HG03097 (cell line): ENCODE data around the gene FOSB.
A peak's percentile ranks its signal among the peaks of the same experiment; 100 is the strongest.
"Not testable (repeated sequence)": the region's sequence is repeated elsewhere in the genome, so short reads cannot be mapped to it uniquely, and the experiment has no call there.

Experiments
- ATAC-seq: cut with Tn5 transposase; IDR thresholded peaks from one replicate; pipeline ENCODE4 v1.9.1; 2021; ENCODE audit not compliant: unreplicated experiment, low FRiP score

Gene FOSB

DNA sequence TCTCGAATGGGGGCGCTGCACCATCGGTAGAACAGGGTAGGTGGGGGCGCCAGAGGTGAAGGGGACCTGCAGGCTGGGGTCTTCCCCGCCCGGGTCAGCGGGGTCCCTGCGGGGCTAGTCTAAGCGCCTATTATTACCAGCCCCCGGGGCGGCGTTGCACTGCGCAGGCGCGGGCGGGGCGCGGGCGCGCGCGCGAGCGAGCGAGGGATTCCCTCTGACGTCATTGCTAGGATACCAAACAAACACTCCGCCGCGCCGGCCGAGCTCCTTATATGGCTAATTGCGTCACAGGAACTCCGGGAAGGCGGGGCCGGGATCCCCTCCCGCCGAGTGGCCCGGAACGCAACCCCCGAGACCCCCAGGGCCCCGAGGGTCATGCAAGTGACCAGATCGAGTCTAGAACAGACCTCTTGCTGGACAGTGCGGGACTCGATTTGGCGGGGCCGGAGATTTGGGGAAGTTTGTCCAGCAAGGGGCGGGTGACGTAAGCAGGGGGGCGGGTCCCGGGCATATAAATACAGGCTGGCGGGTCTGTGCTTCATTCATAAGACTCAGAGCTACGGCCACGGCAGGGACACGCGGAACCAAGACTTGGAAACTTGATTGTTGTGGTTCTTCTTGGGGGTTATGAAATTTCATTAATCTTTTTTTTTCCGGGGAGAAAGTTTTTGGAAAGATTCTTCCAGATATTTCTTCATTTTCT is at the start of gene FOSB:
TSS of gene FOSB (plus strand) at position 541 of the 703 bp plus-strand sequence. CDS start 591 bp downstream, outside the sequence.
- ATAC-seq, result peak; percentile 45

DNA sequence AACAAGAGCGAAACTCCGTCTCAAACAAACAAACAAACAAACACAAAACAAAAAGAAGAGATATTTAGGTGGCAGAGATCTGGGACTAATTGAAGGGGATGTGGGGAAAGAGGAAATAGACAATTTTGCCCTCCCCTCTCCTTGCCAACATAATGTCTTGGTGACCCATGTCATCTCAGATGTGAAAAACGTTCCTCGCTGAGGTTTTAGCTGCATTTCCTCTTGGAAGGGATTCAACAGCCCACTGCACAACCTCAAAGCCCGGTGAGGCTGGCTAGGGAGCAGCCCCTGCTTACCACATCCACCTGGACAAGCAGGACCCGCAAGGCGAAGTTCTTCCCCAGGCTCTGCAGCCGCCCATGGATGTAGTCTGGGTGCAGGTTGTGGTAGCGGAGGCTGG is 49.0 kb upstream of the FOSB start:
- ATAC-seq, result no peak

DNA sequence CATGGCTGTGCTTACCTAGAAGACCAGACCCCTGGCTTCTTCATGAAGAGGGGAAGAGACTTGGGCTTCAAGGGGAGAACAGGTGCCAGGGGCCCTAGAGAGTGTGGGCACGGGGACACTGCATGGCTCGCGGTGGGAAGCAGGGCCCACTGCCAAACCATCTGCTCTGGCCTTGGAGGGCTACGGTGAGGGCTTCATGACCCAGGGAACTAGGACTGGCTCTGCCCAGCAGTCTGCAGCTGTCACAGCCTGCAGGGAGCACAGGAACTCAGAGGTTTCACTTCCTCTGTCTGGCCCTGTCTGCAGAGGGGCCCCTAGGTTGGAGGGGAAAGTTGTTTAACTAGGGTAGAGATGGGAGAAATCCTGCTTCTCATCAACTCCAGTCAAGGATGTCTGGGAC is 48.4 kb upstream of the FOSB start:
- no peak for ATAC-seq

DNA sequence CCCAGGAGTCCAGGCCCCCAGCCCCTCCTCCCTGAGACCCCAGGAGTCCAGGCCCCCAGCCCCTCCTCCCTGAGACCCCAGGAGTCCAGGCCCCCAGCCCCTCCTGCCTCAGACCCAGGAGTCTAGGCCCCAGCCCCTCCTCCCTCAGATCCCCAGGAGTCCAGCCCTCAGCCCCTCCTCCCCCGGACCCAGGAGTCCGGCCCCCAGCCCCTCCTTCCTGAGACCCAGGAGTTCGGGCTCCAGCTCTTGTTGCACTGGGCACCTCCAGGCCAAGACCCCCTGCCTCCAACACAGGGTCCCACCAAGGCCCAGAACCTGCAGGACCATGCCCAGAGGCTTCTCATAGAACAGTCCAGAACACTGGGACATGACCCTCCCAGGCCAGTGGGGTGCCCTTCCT is 47.9 kb upstream of the FOSB start:
- no peak for ATAC-seq

DNA sequence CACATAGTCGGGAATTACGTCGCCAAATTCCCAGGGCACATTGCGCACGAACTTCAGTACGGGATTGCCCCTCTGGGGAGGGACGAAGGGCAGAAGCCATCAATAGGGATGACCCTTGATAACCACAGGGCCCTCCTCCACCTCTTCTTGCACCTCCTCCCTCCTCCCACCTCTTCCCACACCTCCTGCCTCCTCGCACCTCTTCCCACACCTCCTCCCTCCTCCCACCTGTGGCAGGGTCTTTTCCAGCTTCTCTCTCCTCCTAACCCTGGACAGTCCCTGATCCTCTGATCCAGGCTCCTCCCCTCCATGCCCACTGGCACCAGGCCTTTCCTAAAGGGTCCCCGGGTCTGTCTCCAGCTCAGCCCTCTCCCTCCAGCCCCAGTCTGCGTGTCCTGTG is 47.4 kb upstream of the FOSB start:
- no peak for ATAC-seq

DNA sequence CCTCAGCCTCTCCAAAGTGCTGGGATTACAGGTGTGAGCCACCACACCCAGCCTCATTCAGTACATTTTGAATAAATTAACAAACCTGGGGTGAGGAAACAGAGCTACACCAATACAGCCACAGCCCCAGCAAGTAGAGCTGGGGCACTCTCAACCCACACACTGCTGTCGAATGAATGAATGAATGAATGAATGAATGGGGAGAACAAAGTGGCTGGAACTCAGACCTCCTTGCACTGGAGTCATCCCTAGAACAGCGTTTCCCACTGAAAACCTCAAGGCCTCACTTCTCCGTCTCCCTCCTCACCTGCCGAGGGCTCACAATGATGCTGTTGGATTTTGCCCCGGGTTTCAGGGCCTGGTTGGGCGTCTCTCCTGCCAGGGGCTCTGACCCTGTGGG is 46.9 kb upstream of the FOSB start:
- ATAC-seq, result no peak

DNA sequence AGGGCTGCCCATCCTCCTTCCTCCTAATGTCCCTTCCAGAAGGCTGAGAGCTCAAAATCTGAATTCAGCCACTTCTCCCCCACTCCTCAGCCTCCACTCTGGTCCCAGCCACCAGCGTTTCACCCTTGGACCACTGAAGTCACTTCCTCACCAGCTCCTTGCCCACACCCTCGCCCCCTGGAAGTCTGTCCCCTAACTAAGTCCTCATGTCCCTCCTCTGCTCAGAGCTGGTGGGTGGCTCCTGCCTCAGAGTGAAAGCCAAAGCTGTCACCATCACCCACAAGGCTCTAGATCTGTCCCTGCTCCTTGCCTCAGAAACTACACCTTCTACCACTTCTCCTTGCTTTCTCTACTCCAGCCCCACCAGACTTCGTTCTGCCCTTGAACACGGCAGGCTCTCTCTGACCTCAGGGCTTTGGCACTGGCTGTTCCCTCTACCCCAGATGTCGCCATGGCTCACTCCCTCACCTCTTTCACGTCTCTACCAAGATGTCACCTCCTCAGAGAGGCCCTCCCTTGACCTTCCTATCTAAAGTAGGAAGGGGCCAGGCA is 45.8 kb upstream of the FOSB start:
- no peak for ATAC-seq

DNA sequence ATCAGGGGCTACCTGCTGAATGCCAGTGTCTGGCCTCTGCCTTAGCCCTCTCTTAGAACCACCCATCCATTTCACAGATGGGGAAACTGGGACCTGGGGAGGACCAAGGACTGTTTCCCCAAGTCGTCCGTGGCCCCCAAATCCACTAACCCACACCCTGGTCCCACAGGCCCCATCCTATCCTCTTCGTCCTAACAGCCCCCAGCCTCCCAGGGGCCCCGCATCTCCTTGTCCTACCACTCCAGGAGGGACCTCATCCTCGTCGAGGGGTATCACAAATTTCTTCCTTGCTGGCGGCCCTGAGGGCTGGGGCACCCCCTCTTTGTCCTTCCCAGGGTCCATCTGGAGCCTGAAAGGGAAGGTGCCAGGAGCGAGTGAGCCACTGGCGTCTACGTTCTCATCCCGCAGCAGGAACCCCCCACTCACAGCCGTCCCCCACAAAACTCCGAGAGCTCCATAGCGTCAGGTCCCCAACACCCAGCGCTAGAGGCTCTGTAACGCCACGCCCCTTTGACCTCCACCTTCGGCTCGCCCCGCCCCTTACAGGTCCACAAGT is 44.7 kb upstream of the FOSB start:
- no peak for ATAC-seq

DNA sequence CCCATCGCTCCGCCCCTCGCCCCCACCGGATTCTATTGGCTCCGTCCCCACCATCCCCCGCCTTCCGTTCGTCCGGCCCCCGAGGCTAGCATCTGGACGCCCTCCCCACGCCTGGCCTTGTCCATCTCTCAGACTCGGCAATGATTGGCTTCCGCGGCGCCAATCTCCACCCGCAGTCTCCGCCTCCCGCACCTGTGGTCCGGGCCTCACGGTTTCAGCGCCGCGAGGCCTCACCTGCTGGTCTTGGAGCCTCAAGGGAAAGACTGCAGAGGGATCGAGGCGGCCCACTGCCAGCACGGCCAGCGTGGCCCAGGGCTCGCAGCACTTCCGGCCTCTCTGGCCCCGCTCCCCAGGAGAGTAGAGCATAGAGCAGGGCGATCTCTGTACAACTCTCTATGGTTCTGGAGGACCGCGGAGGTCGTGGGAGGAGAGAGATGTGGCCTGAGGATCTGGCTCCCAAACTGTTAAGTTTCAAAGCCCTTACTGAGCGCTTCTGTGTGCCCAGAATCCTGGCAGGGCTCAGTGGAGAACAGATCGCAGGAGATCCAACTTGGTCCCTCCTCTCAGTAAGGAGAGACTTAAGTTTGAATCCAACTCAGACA is 44.1 kb upstream of the FOSB start, which contains the start of gene ERCC1:
TSS of gene ERCC1 (minus strand) at position 329 of the 602 bp plus-strand sequence. CDS start 543 bp downstream, outside the sequence.
- ATAC-seq, result peak; percentile 59

DNA sequence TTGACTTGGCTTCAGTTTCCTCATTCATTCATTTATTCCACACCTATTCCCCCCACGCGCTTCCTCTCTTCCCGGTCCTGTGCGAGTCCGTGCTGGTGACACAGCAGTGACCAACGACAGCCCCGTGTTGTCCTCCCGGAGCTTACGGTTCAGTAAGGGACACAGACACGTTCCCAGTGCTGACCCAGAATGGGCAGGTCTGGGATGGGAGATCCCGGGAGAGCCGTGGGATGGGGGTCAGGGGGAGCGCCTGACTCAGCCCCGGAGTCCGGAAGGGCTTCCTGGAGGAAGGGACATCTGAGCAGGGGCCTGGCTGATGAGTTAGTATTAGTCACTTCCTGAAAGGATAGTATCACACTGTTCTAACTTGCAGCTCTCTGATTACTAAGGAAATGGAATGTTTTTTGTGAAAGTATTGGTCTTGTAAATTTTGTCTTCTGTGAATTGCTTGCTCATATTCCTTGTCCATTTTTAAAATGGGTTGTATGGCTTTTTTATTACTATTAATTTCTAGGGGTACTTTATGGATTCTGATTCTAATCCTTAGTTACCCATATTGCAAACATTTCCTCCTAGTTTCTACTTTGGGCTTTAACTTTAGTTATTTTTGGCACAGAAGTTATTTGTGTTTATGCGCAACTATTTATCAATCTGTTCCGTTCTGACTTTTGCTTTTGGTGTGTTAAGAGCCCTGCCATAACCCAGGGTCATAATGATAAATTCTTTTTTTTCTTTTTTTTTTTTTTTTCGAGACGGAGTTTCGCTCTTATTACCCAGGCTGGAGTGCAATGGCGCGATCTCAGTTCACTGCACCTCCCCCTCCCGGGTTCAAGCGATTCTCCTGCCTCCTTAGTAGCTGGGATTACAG is 43.4 kb upstream of the FOSB start:
- ATAC-seq, result peak; percentile 28

DNA sequence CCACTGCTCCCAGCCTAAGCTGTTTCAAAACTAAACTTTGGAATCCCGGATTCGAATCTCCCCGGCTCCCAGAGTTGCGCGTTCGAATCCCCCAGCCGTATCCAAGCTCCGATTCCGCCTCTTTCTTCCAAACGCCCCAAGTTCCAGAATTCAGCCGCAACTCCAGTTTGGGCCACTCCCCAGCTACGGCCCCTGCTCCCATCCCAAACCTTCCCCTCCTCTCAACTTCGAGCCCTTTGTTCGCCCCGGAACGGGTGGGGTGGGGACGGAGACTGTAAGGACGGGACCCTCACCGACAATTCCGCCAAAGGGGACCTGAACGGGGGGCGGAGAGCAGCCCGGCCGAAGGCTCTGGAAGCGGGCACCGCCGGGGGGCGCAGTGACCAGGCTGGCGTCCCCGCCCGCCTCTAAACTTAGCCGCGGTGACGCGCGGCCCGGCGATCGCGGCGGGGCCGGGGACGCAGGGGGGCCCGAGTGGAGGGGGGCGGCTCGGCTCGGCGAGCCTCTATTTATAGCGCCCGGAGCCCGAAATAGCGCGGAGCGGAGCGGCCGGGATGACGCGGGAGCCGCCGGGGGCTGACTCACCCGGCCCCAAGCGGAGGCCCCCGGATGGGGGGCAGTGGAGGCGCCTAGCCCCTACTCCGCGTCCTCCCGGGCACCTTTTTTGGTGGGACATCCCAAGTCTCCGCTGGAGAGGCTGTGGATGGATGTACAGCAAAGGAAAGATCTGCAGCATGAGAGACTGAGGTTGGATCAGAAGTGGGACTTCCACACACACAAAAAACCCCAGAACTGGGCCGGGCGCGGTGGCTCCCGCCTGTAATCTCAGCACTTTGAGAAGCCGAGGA is 39.2 kb upstream of the FOSB start:
- no peak for ATAC-seq

DNA sequence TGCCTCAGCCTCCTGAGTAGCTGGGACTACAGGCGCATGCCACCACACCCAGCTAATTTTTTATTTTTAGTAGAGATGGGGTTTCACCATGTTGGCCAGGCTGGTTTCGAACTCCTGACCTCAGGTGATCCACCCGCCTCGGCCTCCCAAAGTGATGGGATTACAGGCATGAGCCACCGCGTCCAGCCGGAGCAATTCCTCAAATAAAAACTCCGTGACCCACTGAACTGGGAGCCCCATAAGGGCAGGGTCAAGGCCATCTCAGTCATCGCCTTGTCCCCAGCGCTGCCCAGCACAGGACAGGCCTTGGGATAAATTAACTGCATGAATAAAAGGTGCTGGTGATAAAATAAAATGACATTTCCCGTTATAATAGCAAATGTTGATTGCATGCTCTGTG is 37.9 kb upstream of the FOSB start:
- ATAC-seq, result not testable (repeated sequence)

DNA sequence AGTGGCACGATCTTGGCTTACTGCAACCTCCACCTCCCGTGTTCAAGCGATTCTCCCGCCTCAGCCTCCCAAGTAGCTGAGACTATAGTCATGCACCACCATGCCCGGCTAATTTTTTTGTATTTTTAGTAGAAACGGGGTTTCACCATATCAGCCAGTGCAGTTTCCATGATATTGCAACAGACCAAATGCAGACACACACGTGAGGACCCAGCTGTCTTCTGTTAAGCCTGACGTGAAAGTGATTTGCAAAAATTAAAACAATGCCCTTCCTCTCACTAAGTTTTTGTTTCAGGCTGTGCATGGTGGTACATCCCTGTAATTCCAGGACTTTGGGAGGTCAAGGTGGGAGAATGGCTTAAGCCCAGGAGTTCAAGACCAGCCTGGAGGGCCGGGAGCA is 36.8 kb upstream of the FOSB start:
- ATAC-seq, result not testable (repeated sequence)

DNA sequence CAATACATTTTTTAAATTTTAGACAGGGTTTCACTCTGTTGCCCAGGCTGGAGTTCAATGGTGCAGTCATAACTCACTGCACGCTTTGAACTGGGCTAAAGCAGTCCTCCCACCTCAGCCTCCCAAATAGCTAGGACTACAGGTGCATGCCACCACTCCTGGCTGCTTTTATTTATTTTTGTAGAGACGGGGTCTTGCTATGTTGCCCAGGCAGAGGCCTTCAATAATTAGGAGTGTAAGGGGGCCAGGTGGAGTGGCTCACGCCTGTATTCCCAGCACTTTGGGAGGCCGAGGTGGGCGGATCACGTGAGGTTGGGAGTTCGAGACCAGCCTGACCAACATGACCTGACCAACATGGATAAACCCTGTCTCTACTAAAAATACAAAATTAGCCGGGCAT is 35.3 kb upstream of the FOSB start:
- ATAC-seq, result not testable (repeated sequence)

DNA sequence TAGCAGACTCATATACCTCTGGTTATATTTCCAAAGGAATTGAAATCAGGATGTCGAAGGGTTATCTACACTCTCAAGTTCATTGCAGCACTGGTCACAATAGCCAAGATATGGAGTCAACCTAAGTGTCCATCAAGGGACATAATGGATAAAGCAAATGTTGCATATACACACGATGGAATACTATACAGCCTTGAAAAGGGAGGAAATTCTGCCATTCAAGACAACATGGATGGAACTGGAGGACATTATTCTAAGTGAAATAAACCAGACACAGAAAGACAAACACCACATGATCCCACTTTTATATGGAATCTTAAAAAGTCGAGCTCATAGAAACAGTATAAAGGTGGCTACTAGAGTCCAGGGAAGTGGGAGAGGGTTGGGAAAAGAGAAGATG is 30.5 kb upstream of the FOSB start:
- ATAC-seq, result no peak

DNA sequence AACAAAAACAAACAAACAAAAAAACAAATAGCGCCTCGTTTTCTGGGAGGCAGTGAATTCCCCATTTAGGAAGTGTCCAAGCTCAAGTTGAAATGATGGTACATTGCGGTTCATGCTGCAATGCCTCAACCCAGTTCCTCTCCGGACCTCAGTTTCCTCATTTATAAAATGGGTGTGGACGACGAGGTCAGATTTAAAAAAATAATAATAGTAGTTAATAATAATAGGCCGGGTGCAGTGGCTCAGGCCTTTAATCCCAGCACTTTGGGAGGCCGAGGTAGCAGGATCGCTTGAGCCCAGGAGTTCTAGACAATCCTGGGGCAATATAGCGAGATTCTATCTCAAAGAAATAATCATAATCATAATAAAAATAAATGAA is 28.6 kb upstream of the FOSB start:
- no peak for ATAC-seq

DNA sequence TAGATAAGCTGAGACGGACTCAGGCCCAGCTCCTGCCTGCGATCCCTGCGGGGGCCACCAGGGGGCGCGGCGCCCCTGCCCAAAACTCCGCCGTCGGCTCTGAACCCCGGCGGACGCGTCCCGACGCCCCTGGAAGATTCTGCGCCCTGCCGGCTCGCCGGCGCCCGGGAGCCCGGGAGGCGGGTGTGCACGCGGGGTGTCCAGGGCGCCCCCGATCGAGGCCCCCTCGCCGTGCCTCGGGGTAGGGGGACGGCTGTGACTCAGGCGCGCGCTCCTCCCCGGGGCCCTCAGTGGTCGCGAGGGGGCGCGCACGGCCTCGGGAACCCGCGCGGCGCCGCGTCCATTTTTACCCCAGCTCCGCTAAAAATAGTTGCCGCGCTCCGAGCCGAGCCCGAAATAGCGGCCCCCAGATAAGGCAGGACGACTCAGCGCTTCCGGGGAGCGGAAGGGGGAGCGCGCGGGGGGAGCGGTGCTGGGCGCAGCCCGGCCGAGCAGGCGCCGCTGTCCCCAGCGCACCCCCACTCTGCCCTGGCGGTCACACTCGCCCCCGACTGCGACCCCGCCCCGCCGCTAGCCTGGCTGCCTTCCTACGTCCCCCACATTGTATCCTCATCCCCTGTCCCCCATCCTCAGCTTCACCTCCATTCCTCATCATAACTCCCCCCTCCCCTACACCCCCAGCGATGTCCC is 28.1 kb upstream of the FOSB start:
- peak; percentile 65 for ATAC-seq

DNA sequence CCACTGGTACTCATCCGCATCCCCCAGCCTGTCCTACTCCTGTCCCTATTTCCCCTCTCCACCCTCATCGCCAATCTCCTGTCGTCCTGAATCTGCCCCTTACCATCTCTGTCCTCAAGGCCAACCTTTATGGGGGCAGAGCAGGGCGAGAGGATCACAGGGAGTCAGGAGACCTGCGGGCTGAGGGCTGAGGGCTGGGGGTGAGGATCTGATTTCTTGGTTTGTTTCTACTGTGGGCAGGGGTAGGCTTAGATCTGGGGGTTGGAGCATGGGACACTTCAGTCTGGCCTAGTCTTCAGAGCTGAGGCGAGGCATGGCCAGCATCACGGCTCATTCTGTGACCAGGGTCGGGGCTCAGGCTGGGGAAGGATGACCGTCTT is 27.5 kb upstream of the FOSB start:
- ATAC-seq, result no peak

DNA sequence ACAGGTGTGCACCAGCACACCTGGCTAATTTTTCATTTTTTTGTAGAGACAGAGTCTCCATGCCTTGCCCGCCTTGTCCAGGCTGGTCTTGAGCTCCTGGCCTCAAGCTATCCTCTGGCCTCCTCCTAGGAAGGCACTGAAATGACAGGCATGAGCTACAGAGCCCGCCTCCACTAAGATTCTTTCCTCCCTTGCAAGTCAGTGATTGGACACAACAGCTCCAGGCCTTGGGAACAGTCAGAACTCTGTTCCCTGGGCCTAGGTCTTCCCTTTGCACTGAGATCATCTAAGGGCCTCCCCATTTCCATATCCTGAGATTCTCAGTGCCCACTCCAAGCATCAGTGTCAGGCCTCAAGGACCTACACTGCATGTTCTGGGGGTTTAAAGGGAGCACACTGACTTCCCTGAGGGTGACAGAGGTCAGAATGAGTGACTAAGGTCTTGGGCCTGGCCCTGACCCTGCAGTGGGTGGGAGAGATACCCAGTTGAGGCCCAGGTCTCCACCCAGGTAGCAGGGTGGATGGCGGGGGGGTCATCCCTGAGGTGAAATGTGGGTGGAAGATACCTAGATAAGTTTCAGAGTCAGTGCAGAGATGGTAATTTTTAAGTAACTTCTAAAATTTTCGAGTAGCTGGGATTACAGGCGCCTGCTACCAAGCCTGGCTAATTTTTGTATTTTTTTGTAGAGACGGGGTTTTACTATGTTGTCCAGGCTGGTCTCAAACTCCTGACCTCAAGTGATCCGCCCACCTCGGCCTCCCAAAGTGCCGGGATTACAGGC is 26.7 kb upstream of the FOSB start:
- no peak for ATAC-seq
